K562 (cell line): ENCODE measurements around the gene COX11. TPM values are rescaled to one million over a fixed set of nuclear protein-coding genes. Genes with fewer than 3 reads are reported as not detected.

ENCODE experiments used
- ATAC-seq: fragments of 200-7000 bp; cut with Tn5 transposase; 3 replicates; pipeline ENCODE4 v1.9.1; 2020; ENCODE audit warnings: moderate library complexity
- BruUV-seq: library from RNA; stranded (reverse); fragments of 400-500 nt; replicated peaks from 2 replicates; lab custom pipeline; 2021; lab: Mats Ljungman, UMichigan
- CTCF ChIA-PET: fragments of 300-600 bp; formaldehyde crosslinking; extraction: SDS; loops from one replicate; lab custom pipeline; 2021; ENCODE audit warnings: low intra/inter-chr PET ratio; lab: Yijun Ruan, JAX
- POLR2A ChIA-PET: fragments of 300-600, 350-650 bp; sonication (Branson Sonifier 250); formaldehyde crosslinking; extraction: SDS; loops from one replicate; lab custom pipeline; 2021; ENCODE audit warnings: antibody characterized with exemption, inconsistent platforms; lab: Yijun Ruan, JAX
- DNase-seq, 4 experiments: peaks; one replicate each; pipeline versions ENCODE4 v3.0.0 to v3.0.0-alpha.2; 2011 to 2018; ENCODE audit warnings: low spot score in 3 of 4, mixed read lengths in 3 of 4; ENCODE audit errors: extremely low read depth in 1 of 4
- FAIRE-seq: peaks from 2 replicates; lab custom pipeline; 2011; peaks lifted over from hg19 to GRCh38; lab: Jason Lieb, UNC
- H2AFZ ChIP-seq: 2 replicates; pipeline ENCODE4 v1.6.0; 2011; ENCODE audit warnings: low read depth, low read length, control low read depth, inconsistent platforms
- H3K27ac ChIP-seq: fragments of 200-600 bp; 3 replicates; pipeline ENCODE4 v1.8.0; 2011; ENCODE audit warnings: low read depth, mild to moderate bottlenecking, control low read depth, inconsistent platforms, low read length, moderate library complexity, mixed read lengths; ENCODE audit errors: extremely low read depth
- H3K27me3 ChIP-seq, 2 experiments: fragments of 300-600 bp in 1 of 2; 2 replicates in 1 of 2; 3 replicates in 1 of 2; pipeline versions ENCODE4 v1.6.0 to v1.8.0; 2011; ENCODE audit warnings: inconsistent platforms in 2 of 2, low read length in 2 of 2, mild to moderate bottlenecking in 1 of 2, mixed read lengths in 1 of 2, moderate library complexity in 1 of 2; ENCODE audit not compliant: control insufficient read depth in 2 of 2, insufficient read depth in 2 of 2
- H3K36me3 ChIP-seq: fragments of 300-600 bp; 3 replicates; pipeline ENCODE4 v1.8.0; 2011; ENCODE audit warnings: mild to moderate bottlenecking, low read length, inconsistent platforms; ENCODE audit not compliant: control insufficient read depth, insufficient read depth
- H3K4me1 ChIP-seq, 2 experiments: fragments of 200-600 bp in 1 of 2; replicated peaks in 1 of 2; 2 replicates in 1 of 2; 3 replicates in 1 of 2; pipeline versions ENCODE4 v1.5.1 to v1.8.0; 2011; ENCODE audit warnings: inconsistent platforms in 2 of 2, low read length in 2 of 2, mild to moderate bottlenecking in 1 of 2, mixed read lengths in 1 of 2, moderate library complexity in 1 of 2; ENCODE audit not compliant: control insufficient read depth in 2 of 2, insufficient read depth in 2 of 2
- H3K4me2 ChIP-seq: 2 replicates; pipeline ENCODE4 v1.6.1; 2011; ENCODE audit warnings: low read length, control low read depth, inconsistent platforms, mixed read lengths; ENCODE audit not compliant: insufficient read depth
- H3K4me3 ChIP-seq: fragments of 200-600 bp; sonication (generic), shearing (Covaris generic); 2 replicates; pipeline ENCODE4 v1.5.1; 2016; ENCODE audit warnings: control low read depth, inconsistent platforms
- H3K79me2 ChIP-seq: fragments of 200-600 bp; 3 replicates; pipeline ENCODE4 v1.8.0; 2011; ENCODE audit warnings: low read length, inconsistent platforms; ENCODE audit not compliant: control insufficient read depth, insufficient read depth
- H3K9ac ChIP-seq, 2 experiments: 2 replicates each; pipeline versions ENCODE4 v1.6.0 to v1.6.1; 2011; ENCODE audit warnings: low read depth in 2 of 2, low read length in 2 of 2, control low read depth in 1 of 2, inconsistent platforms in 1 of 2, mild to moderate bottlenecking in 1 of 2, mixed read lengths in 1 of 2; ENCODE audit not compliant: insufficient read depth in 1 of 2
- H3K9me1 ChIP-seq: one replicate; pipeline ENCODE4 v1.6.0; 2011; ENCODE audit warnings: inconsistent platforms, mild to moderate bottlenecking, low read length, moderate library complexity; ENCODE audit not compliant: control insufficient read depth, insufficient read depth
- H3K9me3 ChIP-seq: replicated peaks from 2 replicates; pipeline ENCODE4 v1.5.1; 2011; ENCODE audit warnings: low read depth, low read length, inconsistent platforms; ENCODE audit not compliant: control insufficient read depth, insufficient read depth
- H4K20me1 ChIP-seq: replicated peaks from 2 replicates; pipeline ENCODE4 v1.6.1; 2011; ENCODE audit warnings: low read length, inconsistent platforms, mixed read lengths; ENCODE audit not compliant: control insufficient read depth, insufficient read depth
- JUNB ChIP-seq: fragments of 450-650 bp; formaldehyde crosslinking; conservative IDR thresholded peaks from 2 replicates; pipeline ENCODE4 v1.4.0; 2020; ENCODE audit warnings: mild to moderate bottlenecking
- REST ChIP-seq, 2 experiments: fragments of 450-650 bp; formaldehyde crosslinking in 1 of 2; IDR thresholded peaks; 2 replicates each; pipeline versions ENCODE4 v1.4.0 to v1.6.1; 2014 to 2020; ENCODE audit warnings: mild to moderate bottlenecking in 2 of 2, borderline replicate concordance in 1 of 2, low read depth in 1 of 2
- WGBS: fragments of 100-300 bp; shearing (Covaris generic); methylation state at CpG from one replicate; pipeline ENCODE4 v1.1.6; 2016; ENCODE audit warnings: low coverage, mixed read lengths; ENCODE audit not compliant: insufficient coverage; ENCODE audit errors: missing lambda C conversion rate; 5-methylcytosine and 5-hydroxymethylcytosine counted together
- in situ Hi-C: fragments of 300-500 bp; cut with MboI; formaldehyde crosslinking; loops from 4 replicates; pipeline ENCODE4 v1.15.0; 2018; ENCODE audit warnings: inconsistent platforms, mixed read lengths
- intact Hi-C: fragments of 100-400 bp; cut with micrococcal nuclease; formaldehyde crosslinking; loops from 2 replicates; pipeline ENCODE4 v1.14.2; 2022
- polyA plus RNA-seq, 8 experiments: library from polyadenylated mRNA; depleted of rRNA in 4 of 8; stranded (reverse) in 5 of 8; unstranded in 3 of 8; fragments of >200 nt; fragmentation: Nextera tagmentation in 2 of 8; fragmentation: Illumina TruSeq in 1 of 8; extraction: Ambion mirVana in 2 of 8; extraction: Trizol in 1 of 8; gene quantifications; 2 replicates each; pipeline versions ENCODE4 v1.2.1 to v1.2.3, GENCODE V29; 2011 to 2014; ENCODE audit warnings: inconsistent platforms in 1 of 8, missing spikeins in 1 of 8
- total RNA-seq, 7 experiments: library from RNA; depleted of rRNA in 6 of 7; stranded (reverse); fragments of >200 nt in 6 of 7; fragmentation: Illumina TruSeq in 2 of 7; extraction: Trizol in 2 of 7; gene quantifications; 2 replicates each; pipeline versions ENCODE4 v1.2.1 to v1.2.3, GENCODE V29; 2011 to 2021; ENCODE audit warnings: low replicate concordance in 1 of 7

The COX11 gene
- total and polyA plus RNA-seq, 9 of the 15 experiments (the other 6 are each of a cell fraction or from before 2014, with no cell fraction given) = 18.5 to 112 (median 30.7) TPM

- BruUV-seq = no TSS peak
These were observed 11.7 kb downstream of the COX11 start for GRCh38 chr17:54956791-54957190.

More at GRCh38 chr17:54956791-54957190, 11.7 kb downstream of the COX11 start:
- TF ChIP-seq JUNB = no peak
- TF ChIP-seq REST (IDR thresholded peaks at IDR 0.05; ENCODE audit: borderline replicate concordance) = peak; percentile 57
- no peak for TF ChIP-seq REST (CRISPR knock-in tag; IDR thresholded peaks at IDR 0.05; ENCODE audit: low read depth)
- TF ChIP-seq, all 486 proteins: peak for 1
- Histone ChIP-seq H3K27me3 (no peaks in the 10 kb centered on the region), H3K4me2 (no peak overlapping the region), H3K36me3 (peaks cover 60% of the 10 kb centered on the region), H2AFZ (no peak overlapping the region), H3K79me2 (no peaks in the 10 kb centered on the region), H4K20me1 (no peaks in the 10 kb centered on the region), H3K9me3 (no peaks in the 10 kb centered on the region), H3K4me1 (no peaks in the 10 kb centered on the region), H3K9ac (no peak overlapping the region), H3K9me1 (no peaks in the 10 kb centered on the region), H3K27ac (no peak overlapping the region), H3K4me3 (no peak overlapping the region)
- FAIRE-seq (no peak), ATAC-seq (no peak), DNase-seq (no peak)
- 73% methylated on average over 3 of the region's 3 CpGs for WGBS
- POLR2A ChIA-PET = interaction anchor here (0.6 kb wide), 1 partner anchor 11 kb away, joined by 3 read pairs; no protein-coding TSS in a partner anchor
- in situ Hi-C loops (no loop called here), intact Hi-C loops (no loop called here)
- CTCF ChIA-PET = no interaction called here
